HEK293 (cell line): ENCODE results near the gene MSH5.

Experiments
- GLI2 ChIP-seq: fragments of 450-650 bp; formaldehyde crosslinking; IDR thresholded peaks from 2 replicates; pipeline ENCODE4; 2017; ENCODE audit warnings: missing biosample characterization, missing genetic modification characterization, low read depth, borderline replicate concordance
- KLF16 ChIP-seq: fragments of 450-650 bp; formaldehyde crosslinking; IDR thresholded peaks from 2 replicates; pipeline ENCODE4 v1.5.1; 2017; ENCODE audit warnings: missing biosample characterization, missing genetic modification characterization
- KLF8 ChIP-seq: fragments of 450-650 bp; formaldehyde crosslinking; IDR thresholded peaks from 2 replicates; pipeline ENCODE4 v1.5.1; 2016; ENCODE audit warnings: missing biosample characterization, missing genetic modification characterization
- KLF9 ChIP-seq: fragments of 450-650 bp; formaldehyde crosslinking; IDR thresholded peaks from 2 replicates; pipeline ENCODE4 v1.5.1; 2016; ENCODE audit warnings: missing biosample characterization, missing genetic modification characterization, low read depth
- WT1 ChIP-seq: fragments of 450-650 bp; formaldehyde crosslinking; IDR thresholded peaks from 2 replicates; pipeline ENCODE4 v1.5.1; 2016; ENCODE audit warnings: missing biosample characterization, missing genetic modification characterization
- YY2 ChIP-seq: fragments of 450-650 bp; formaldehyde crosslinking; IDR thresholded peaks from 2 replicates; pipeline ENCODE4 v1.5.1; 2016; ENCODE audit warnings: missing biosample characterization, missing genetic modification characterization
- ZBTB8A ChIP-seq: fragments of 450-650 bp; formaldehyde crosslinking; IDR thresholded peaks from 2 replicates; pipeline ENCODE4 v1.5.1; 2016; ENCODE audit warnings: missing biosample characterization, missing genetic modification characterization
- ZEB2 ChIP-seq: fragments of 450-650 bp; formaldehyde crosslinking; IDR thresholded peaks from 2 replicates; pipeline ENCODE4 v1.5.1; 2016; ENCODE audit warnings: missing biosample characterization, missing genetic modification characterization
- ZNF184 ChIP-seq: fragments of 450-650 bp; IDR thresholded peaks from 2 replicates; pipeline ENCODE4 v1.5.1; 2018; ENCODE audit warnings: missing biosample characterization, mild to moderate bottlenecking, missing genetic modification characterization
- ZNF202 ChIP-seq: fragments of 450-650 bp; formaldehyde crosslinking; IDR thresholded peaks from 2 replicates; pipeline ENCODE4 v1.5.1; 2016; ENCODE audit warnings: missing biosample characterization, missing genetic modification characterization, borderline replicate concordance
- ZNF24 ChIP-seq: fragments of 450-650 bp; formaldehyde crosslinking; IDR thresholded peaks from 2 replicates; pipeline ENCODE4 v1.5.1; 2016; ENCODE audit warnings: missing biosample characterization, missing genetic modification characterization
- ZNF426 ChIP-seq: fragments of 450-650 bp; formaldehyde crosslinking; IDR thresholded peaks from 2 replicates; pipeline ENCODE4 v1.5.1; 2017; ENCODE audit warnings: missing biosample characterization, missing genetic modification characterization, mild to moderate bottlenecking, inconsistent platforms, moderate library complexity
- ZNF544 ChIP-seq: fragments of 450-650 bp; formaldehyde crosslinking; IDR thresholded peaks from 2 replicates; pipeline ENCODE4 v1.5.0; 2017; ENCODE audit warnings: missing biosample characterization, missing genetic modification characterization
- ZNF549 ChIP-seq: fragments of 450-650 bp; IDR thresholded peaks from 2 replicates; pipeline ENCODE4 v1.5.1; 2018; ENCODE audit warnings: missing biosample characterization, missing genetic modification characterization, mild to moderate bottlenecking, inconsistent platforms, moderate library complexity
- ZNF555 ChIP-seq: fragments of 450-650 bp; formaldehyde crosslinking; conservative IDR thresholded peaks from 2 replicates; pipeline ENCODE4 v1.5.1; 2017; ENCODE audit warnings: missing biosample characterization, mild to moderate bottlenecking, missing genetic modification characterization, inconsistent platforms
- ZNF600 ChIP-seq: fragments of 450-650 bp; formaldehyde crosslinking; IDR thresholded peaks from 2 replicates; pipeline ENCODE4 v1.5.1; 2016; ENCODE audit warnings: missing biosample characterization, missing genetic modification characterization
- ZNF658 ChIP-seq: fragments of 450-650 bp; formaldehyde crosslinking; IDR thresholded peaks from 2 replicates; pipeline ENCODE4; 2016; ENCODE audit warnings: missing biosample characterization, missing genetic modification characterization
- ZNF660 ChIP-seq: fragments of 450-650 bp; IDR thresholded peaks from 2 replicates; pipeline ENCODE4 v1.5.1; 2018; ENCODE audit warnings: missing biosample characterization, mild to moderate bottlenecking, missing genetic modification characterization
- TF ChIP-seq, protein P1 (sequence below): fragments of 450-650 bp; formaldehyde crosslinking; IDR thresholded peaks from 2 replicates; pipeline ENCODE4 v1.5.1; 2016; ENCODE audit warnings: missing biosample characterization, missing genetic modification characterization
- TF ChIP-seq, protein P2 (sequence below): sonication (generic); formaldehyde crosslinking; IDR thresholded peaks from 2 replicates; pipeline ENCODE4 v1.8.1; 2022; ENCODE audit warnings: mild to moderate bottlenecking, moderate library complexity, missing genetic modification reagents
- TF ChIP-seq, protein P3 (sequence below): fragments of 450-650 bp; formaldehyde crosslinking; IDR thresholded peaks from 2 replicates; pipeline ENCODE4 v1.5.1; 2016; ENCODE audit warnings: missing biosample characterization, missing genetic modification characterization
- TF ChIP-seq, protein P4 (sequence below): fragments of 450-650 bp; formaldehyde crosslinking; IDR thresholded peaks from 2 replicates; pipeline ENCODE4 v1.5.1; 2016; ENCODE audit warnings: missing biosample characterization, missing genetic modification characterization
- TF ChIP-seq, protein P5 (sequence below): fragments of 450-650 bp; formaldehyde crosslinking; IDR thresholded peaks from 2 replicates; pipeline ENCODE4 v1.5.1; 2016; ENCODE audit warnings: missing biosample characterization, missing genetic modification characterization
- TF ChIP-seq, protein P6 (sequence below): fragments of 450-650 bp; formaldehyde crosslinking; IDR thresholded peaks from 2 replicates; pipeline ENCODE4; 2016; ENCODE audit warnings: missing biosample characterization, missing genetic modification characterization
- TF ChIP-seq, protein P7 (sequence below): fragments of 450-650 bp; formaldehyde crosslinking; IDR thresholded peaks from 2 replicates; pipeline ENCODE4 v1.5.1; 2016; ENCODE audit warnings: missing biosample characterization, missing genetic modification characterization
- TF ChIP-seq, protein P8 (sequence below): fragments of 450-650 bp; formaldehyde crosslinking; IDR thresholded peaks from 2 replicates; pipeline ENCODE4 v1.5.1; 2016; ENCODE audit warnings: missing biosample characterization, missing genetic modification characterization

MSH5 gene

DNA sequence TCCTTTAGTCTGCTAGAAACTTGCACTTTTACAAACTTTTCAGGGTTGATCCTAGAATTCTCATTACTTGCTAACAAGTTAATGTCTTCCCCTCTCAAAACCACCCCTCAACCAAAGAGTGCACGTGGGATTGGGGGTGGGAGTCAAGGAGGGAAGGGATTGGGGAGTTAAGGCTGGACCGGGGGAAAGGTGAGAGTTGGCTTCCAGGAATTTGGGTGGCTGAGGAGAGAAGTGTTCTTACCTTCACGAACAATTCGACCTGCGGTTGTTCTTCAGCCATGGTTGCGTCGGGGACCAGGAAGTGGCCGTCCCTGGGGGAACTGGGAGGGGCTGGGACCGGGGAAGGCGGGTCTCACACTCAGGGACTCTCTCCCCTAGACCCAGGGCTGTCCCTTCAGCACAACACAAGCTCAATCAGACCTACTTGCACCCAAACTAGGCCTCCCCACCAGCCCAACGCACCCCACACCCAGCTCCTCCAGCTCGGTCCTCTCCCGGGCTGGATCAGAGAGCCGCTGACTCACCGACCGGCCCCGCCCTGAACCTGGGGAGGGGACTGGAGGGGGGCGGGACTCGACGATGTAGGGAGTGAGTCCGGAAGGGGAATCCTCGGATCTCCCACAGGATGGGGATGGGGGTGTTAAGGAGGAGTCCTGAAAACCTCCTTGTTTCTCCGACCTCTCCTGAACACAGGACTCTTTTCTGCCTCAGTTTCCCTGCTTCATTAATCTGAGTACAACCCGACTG lies 3.6 kb upstream of the MSH5 start, which contains the start of gene CLIC1 (continued):
- TF ChIP-seq ZNF549, result no peak
- peak; percentile 85 for TF ChIP-seq WT1 (tag by site-specific recombination)
- TF ChIP-seq KLF16 (tag by site-specific recombination), result peak; percentile 87
- TF ChIP-seq ZEB2 (tag by site-specific recombination), result peak; percentile 47
- TF ChIP-seq, protein P1, sequence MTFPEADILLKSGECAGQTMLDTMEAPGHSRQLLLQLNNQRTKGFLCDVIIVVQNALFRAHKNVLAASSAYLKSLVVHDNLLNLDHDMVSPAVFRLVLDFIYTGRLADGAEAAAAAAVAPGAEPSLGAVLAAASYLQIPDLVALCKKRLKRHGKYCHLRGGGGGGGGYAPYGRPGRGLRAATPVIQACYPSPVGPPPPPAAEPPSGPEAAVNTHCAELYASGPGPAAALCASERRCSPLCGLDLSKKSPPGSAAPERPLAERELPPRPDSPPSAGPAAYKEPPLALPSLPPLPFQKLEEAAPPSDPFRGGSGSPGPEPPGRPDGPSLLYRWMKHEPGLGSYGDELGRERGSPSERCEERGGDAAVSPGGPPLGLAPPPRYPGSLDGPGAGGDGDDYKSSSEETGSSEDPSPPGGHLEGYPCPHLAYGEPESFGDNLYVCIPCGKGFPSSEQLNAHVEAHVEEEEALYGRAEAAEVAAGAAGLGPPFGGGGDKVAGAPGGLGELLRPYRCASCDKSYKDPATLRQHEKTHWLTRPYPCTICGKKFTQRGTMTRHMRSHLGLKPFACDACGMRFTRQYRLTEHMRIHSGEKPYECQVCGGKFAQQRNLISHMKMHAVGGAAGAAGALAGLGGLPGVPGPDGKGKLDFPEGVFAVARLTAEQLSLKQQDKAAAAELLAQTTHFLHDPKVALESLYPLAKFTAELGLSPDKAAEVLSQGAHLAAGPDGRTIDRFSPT (tag by site-specific recombination), result no peak
- TF ChIP-seq ZBTB8A, result peak; percentile 34; the same call in 1 of the 2 replicates
- no peak for TF ChIP-seq ZNF202 (tag by site-specific recombination)
- TF ChIP-seq ZNF544 (tag by site-specific recombination), result no peak
- TF ChIP-seq, protein P2, sequence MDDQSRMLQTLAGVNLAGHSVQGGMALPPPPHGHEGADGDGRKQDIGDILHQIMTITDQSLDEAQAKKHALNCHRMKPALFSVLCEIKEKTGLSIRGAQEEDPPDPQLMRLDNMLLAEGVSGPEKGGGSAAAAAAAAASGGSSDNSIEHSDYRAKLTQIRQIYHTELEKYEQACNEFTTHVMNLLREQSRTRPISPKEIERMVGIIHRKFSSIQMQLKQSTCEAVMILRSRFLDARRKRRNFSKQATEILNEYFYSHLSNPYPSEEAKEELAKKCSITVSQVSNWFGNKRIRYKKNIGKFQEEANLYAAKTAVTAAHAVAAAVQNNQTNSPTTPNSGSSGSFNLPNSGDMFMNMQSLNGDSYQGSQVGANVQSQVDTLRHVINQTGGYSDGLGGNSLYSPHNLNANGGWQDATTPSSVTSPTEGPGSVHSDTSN (CRISPR knock-in tag), result 0 out of 2 replicates have a peak, but pooled peaks have one; percentile 67
- TF ChIP-seq, protein P3, sequence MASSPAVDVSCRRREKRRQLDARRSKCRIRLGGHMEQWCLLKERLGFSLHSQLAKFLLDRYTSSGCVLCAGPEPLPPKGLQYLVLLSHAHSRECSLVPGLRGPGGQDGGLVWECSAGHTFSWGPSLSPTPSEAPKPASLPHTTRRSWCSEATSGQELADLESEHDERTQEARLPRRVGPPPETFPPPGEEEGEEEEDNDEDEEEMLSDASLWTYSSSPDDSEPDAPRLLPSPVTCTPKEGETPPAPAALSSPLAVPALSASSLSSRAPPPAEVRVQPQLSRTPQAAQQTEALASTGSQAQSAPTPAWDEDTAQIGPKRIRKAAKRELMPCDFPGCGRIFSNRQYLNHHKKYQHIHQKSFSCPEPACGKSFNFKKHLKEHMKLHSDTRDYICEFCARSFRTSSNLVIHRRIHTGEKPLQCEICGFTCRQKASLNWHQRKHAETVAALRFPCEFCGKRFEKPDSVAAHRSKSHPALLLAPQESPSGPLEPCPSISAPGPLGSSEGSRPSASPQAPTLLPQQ, result no peak
- peak; percentile 91 for TF ChIP-seq KLF9
- TF ChIP-seq, protein P4, sequence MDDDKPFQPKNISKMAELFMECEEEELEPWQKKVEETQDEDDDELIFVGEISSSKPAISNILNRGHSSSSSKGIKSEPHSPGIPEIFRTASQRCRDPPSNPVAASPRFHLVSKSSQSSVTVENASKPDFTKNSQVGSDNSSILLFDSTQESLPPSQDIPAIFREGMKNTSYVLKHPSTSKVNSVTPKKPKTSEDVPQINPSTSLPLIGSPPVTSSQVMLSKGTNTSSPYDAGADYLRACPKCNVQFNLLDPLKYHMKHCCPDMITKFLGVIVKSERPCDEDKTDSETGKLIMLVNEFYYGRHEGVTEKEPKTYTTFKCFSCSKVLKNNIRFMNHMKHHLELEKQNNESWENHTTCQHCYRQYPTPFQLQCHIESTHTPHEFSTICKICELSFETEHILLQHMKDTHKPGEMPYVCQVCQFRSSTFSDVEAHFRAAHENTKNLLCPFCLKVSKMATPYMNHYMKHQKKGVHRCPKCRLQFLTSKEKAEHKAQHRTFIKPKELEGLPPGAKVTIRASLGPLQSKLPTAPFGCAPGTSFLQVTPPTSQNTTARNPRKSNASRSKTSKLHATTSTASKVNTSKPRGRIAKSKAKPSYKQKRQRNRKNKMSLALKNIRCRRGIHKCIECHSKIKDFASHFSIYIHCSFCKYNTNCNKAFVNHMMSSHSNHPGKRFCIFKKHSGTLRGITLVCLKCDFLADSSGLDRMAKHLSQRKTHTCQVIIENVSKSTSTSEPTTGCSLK (tag by site-specific recombination), result no peak
- TF ChIP-seq ZNF660, result peak; percentile 71; the same call in 1 of the 2 replicates
- no peak for TF ChIP-seq YY2 (tag by site-specific recombination)
- no peak for TF ChIP-seq ZNF184 (tag by site-specific recombination)
- no peak for TF ChIP-seq GLI2 (tag by site-specific recombination)
- TF ChIP-seq KLF8 (tag by site-specific recombination), result peak; percentile 91
- TF ChIP-seq ZNF658 (tag by site-specific recombination), result no peak
- peak; percentile 90 for TF ChIP-seq ZNF600 (tag by site-specific recombination)
- TF ChIP-seq, protein P5, sequence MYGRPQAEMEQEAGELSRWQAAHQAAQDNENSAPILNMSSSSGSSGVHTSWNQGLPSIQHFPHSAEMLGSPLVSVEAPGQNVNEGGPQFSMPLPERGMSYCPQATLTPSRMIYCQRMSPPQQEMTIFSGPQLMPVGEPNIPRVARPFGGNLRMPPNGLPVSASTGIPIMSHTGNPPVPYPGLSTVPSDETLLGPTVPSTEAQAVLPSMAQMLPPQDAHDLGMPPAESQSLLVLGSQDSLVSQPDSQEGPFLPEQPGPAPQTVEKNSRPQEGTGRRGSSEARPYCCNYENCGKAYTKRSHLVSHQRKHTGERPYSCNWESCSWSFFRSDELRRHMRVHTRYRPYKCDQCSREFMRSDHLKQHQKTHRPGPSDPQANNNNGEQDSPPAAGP (tag by site-specific recombination), result 0 out of 2 replicates have a peak, but pooled peaks have one; percentile 58
- TF ChIP-seq, protein P6, sequence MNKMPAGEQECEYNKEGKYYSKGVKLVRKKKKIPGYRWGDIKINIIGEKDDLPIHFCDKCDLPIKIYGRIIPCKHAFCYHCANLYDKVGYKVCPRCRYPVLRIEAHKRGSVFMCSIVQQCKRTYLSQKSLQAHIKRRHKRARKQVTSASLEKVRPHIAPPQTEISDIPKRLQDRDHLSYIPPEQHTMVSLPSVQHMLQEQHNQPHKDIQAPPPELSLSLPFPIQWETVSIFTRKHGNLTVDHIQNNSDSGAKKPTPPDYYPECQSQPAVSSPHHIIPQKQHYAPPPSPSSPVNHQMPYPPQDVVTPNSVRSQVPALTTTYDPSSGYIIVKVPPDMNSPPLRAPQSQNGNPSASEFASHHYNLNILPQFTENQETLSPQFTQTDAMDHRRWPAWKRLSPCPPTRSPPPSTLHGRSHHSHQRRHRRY (tag by site-specific recombination), result no peak
- TF ChIP-seq ZNF426 (tag by site-specific recombination), result no peak
- TF ChIP-seq, protein P7, sequence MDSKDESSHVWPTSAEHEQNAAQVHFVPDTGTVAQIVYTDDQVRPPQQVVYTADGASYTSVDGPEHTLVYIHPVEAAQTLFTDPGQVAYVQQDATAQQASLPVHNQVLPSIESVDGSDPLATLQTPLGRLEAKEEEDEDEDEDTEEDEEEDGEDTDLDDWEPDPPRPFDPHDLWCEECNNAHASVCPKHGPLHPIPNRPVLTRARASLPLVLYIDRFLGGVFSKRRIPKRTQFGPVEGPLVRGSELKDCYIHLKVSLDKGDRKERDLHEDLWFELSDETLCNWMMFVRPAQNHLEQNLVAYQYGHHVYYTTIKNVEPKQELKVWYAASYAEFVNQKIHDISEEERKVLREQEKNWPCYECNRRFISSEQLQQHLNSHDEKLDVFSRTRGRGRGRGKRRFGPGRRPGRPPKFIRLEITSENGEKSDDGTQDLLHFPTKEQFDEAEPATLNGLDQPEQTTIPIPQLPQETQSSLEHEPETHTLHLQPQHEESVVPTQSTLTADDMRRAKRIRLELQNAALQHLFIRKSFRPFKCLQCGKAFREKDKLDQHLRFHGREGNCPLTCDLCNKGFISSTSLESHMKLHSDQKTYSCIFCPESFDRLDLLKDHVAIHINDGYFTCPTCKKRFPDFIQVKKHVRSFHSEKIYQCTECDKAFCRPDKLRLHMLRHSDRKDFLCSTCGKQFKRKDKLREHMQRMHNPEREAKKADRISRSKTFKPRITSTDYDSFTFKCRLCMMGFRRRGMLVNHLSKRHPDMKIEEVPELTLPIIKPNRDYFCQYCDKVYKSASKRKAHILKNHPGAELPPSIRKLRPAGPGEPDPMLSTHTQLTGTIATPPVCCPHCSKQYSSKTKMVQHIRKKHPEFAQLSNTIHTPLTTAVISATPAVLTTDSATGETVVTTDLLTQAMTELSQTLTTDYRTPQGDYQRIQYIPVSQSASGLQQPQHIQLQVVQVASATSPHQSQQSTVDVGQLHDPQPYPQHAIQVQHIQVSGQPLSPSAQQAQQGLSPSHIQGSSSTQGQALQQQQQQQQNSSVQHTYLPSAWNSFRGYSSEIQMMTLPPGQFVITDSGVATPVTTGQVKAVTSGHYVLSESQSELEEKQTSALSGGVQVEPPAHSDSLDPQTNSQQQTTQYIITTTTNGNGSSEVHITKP (tag by site-specific recombination), result peak; percentile 93
- no peak for TF ChIP-seq ZNF555 (tag by site-specific recombination)
- TF ChIP-seq ZNF24 (tag by site-specific recombination), result no peak
- TF ChIP-seq, protein P8, sequence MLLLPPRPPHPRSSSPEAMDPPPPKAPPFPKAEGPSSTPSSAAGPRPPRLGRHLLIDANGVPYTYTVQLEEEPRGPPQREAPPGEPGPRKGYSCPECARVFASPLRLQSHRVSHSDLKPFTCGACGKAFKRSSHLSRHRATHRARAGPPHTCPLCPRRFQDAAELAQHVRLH (tag by site-specific recombination), result no peak
